ENCODE results near the gene CARD19. TPM values are rescaled to one million over a fixed set of nuclear protein-coding genes. Genes with fewer than 3 reads are reported as not detected.

CARD19 gene
- total and polyA plus RNA-seq, 9 of the 15 experiments (the other 6 are each of a cell fraction or from before 2014, with no cell fraction given) = 0.90 to 34.9 (median 14.6) TPM

DNA sequence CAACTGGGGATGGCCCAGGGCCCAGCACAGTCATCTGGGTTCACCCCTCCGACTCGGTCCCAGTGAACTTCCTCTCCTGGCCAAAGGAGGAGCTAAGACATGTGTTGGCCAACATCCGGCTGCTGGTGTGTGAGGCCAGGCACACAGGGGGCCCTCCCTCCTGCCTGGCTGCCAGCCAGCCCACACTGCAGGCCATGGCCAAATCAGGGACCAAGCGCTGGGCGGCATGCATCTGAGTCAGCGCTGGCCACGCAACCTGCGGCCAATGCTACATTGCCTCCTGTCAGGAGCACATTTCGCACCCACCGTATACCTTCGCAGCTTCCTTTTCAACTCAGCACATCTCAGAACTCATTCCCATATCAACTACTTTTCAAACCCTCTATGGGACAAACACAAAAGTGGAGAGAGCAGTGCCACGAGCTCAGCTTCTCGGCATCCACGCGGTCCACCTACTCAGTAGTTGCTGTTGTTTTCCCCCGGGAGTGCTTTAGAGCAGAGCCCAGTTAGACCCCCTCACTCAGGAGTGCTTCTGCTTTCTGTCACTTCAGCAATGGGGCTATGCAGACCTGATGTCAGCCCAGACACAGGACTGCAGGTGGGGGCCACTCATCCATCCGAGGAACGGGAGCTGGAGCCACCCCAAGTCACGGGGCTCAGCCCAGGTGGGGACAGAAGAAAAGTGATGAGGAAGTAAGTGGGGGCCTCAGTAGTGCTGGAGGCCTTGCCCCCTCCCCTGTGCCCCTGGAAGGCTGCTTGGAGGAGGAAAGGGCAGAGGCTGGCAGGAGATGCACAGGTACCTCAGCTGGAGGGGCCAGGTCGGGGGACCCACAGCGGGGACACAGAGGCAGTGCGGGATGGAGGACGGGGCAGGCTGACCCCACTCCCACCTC lies 24.2 kb downstream of the CARD19 start (continued):
- TF ChIP-seq, protein P1, sequence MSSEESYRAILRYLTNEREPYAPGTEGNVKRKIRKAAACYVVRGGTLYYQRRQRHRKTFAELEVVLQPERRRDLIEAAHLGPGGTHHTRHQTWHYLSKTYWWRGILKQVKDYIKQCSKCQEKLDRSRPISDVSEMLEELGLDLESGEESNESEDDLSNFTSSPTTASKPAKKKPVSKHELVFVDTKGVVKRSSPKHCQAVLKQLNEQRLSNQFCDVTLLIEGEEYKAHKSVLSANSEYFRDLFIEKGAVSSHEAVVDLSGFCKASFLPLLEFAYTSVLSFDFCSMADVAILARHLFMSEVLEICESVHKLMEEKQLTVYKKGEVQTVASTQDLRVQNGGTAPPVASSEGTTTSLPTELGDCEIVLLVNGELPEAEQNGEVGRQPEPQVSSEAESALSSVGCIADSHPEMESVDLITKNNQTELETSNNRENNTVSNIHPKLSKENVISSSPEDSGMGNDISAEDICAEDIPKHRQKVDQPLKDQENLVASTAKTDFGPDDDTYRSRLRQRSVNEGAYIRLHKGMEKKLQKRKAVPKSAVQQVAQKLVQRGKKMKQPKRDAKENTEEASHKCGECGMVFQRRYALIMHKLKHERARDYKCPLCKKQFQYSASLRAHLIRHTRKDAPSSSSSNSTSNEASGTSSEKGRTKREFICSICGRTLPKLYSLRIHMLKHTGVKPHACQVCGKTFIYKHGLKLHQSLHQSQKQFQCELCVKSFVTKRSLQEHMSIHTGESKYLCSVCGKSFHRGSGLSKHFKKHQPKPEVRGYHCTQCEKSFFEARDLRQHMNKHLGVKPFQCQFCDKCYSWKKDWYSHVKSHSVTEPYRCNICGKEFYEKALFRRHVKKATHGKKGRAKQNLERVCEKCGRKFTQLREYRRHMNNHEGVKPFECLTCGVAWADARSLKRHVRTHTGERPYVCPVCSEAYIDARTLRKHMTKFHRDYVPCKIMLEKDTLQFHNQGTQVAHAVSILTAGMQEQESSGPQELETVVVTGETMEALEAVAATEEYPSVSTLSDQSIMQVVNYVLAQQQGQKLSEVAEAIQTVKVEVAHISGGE (CRISPR knock-in tag; IDR thresholded peaks at IDR 0.05) = peak in 1 of 3 experiments; percentile 59; a peak in 1 of 6 replicates
- TF ChIP-seq CXXC5 (CRISPR knock-in tag; IDR thresholded peaks at IDR 0.05) (peak; percentile 66), ZNF217 (CRISPR knock-in tag; IDR thresholded peaks at IDR 0.05) (no peak), KLF13 (tag; IDR thresholded peaks at IDR 0.05; ENCODE audit: borderline replicate concordance, low read depth) (peak; percentile 29; the same call in 1 of the 2 replicates), ZNF592 (IDR thresholded peaks at IDR 0.05) (peak; percentile 89), USF1 (CRISPR knock-in tag; IDR thresholded peaks at IDR 0.05) (peak; percentile 2; the same call in 1 of the 2 replicates), TRIM28 (IDR thresholded peaks at IDR 0.05) (no peak), SPI1 (IDR thresholded peaks at IDR 0.05; ENCODE audit: borderline replicate concordance, low read depth, low read length) (peak; percentile 89), ZNF316 (IDR thresholded peaks at IDR 0.05) (no peak), SMARCA4 (IDR thresholded peaks at IDR 0.05) (peak; percentile 57; the same call in 1 of the 2 replicates), SMARCE1 (IDR thresholded peaks at IDR 0.05) (peak; percentile 63; the same call in 1 of the 2 replicates), ZKSCAN1 (IDR thresholded peaks at IDR 0.05; ENCODE audit: low read depth, low read length) (peak; percentile 66; the same call in 1 of the 2 replicates), HDAC1 (IDR thresholded peaks at IDR 0.05) (peak in 1 of 2 experiments; percentile 35; a peak in 1 of 4 replicates), ZNF280B (CRISPR knock-in tag; IDR thresholded peaks at IDR 0.05) (no peak), MAX (CRISPR knock-in tag; IDR thresholded peaks at IDR 0.05) (peak; percentile 91), NFIX (CRISPR knock-in tag; IDR thresholded peaks at IDR 0.05; ENCODE audit: low read depth) (0 out of 2 replicates have a peak, but pooled peaks have one; percentile 7), DPF2 (IDR thresholded peaks at IDR 0.05) (peak; percentile 67; the same call in 1 of the 2 replicates)

All from K562 (cell line).